Hepatocyte (in vitro differentiated cells): ENCODE results near the gene KIF13A.

Experiments
- EZH2 ChIP-seq: fragments of 200-600 bp; sonication (generic); IDR thresholded peaks from 2 replicates; pipeline ENCODE4 v1.6.1; 2016; ENCODE audit warnings: antibody characterized with exemption, mild to moderate bottlenecking, borderline replicate concordance
- EZH2phosphoT487 ChIP-seq: fragments of 200-600 bp; sonication (generic); IDR thresholded peaks from one replicate; pipeline ENCODE4 v1.6.1; 2018; ENCODE audit warnings: antibody characterized with exemption, mild to moderate bottlenecking, low read depth, moderate library complexity; ENCODE audit not compliant: unreplicated experiment, severe bottlenecking
- TF ChIP-seq, protein P1 (sequence below): fragments of 200-600 bp; sonication (generic); IDR thresholded peaks from 2 replicates; pipeline ENCODE4 v1.5.1; 2016; ENCODE audit warnings: antibody characterized with exemption, mild to moderate bottlenecking; ENCODE audit not compliant: poor library complexity

DNA sequence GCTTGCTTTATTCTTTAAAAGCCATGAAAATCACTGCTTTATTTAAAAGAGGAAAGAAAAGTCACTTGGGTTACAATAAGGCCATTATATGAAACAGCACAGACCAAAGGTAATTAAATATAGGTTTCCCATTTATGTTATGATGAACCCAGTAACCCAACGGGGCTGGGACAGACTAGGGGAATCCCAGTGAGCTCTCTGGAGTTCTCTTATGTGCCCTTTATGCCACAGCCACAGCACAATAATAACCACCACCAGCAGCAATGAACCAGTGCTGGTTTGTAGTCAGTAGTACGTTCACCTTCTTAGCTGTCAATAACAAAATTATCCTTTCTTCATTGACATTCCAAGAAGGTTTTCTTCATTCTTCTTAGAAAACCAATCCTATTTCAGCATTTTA, 87.4 kb downstream of the KIF13A start:
- TF ChIP-seq, protein P1, sequence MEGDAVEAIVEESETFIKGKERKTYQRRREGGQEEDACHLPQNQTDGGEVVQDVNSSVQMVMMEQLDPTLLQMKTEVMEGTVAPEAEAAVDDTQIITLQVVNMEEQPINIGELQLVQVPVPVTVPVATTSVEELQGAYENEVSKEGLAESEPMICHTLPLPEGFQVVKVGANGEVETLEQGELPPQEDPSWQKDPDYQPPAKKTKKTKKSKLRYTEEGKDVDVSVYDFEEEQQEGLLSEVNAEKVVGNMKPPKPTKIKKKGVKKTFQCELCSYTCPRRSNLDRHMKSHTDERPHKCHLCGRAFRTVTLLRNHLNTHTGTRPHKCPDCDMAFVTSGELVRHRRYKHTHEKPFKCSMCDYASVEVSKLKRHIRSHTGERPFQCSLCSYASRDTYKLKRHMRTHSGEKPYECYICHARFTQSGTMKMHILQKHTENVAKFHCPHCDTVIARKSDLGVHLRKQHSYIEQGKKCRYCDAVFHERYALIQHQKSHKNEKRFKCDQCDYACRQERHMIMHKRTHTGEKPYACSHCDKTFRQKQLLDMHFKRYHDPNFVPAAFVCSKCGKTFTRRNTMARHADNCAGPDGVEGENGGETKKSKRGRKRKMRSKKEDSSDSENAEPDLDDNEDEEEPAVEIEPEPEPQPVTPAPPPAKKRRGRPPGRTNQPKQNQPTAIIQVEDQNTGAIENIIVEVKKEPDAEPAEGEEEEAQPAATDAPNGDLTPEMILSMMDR = no peak
- TF ChIP-seq EZH2phosphoT487 = no peak
- no peak for TF ChIP-seq EZH2
